H9 (cell line): ENCODE results near the gene ZBTB48. TPM values are rescaled to one million over a fixed set of nuclear protein-coding genes. Genes with fewer than 3 reads are reported as not detected.

Source experiments
- DNase-seq: peaks from one replicate; pipeline ENCODE4 v3.0.0-alpha.2; 2017
- H2AFZ ChIP-seq: one replicate; pipeline ENCODE4 v1.6.1; 2013; ENCODE audit warnings: mild to moderate bottlenecking, low read length, control low read depth, moderate library complexity
- H2AK5ac ChIP-seq: 2 replicates; pipeline ENCODE4 v1.6.1; 2013; ENCODE audit warnings: low read length, control low read depth, mixed read lengths; ENCODE audit not compliant: insufficient read length
- H2BK120ac ChIP-seq: one replicate; pipeline ENCODE4 v1.6.1; 2013; ENCODE audit warnings: low read depth, mild to moderate bottlenecking, low read length, control low read depth, inconsistent platforms; ENCODE audit not compliant: poor library complexity, severe bottlenecking
- H2BK12ac ChIP-seq: 2 replicates; pipeline ENCODE4 v1.6.1; 2013; ENCODE audit warnings: low read length, control low read depth, mixed read lengths, low read depth; ENCODE audit not compliant: insufficient read length
- H2BK15ac ChIP-seq: 2 replicates; pipeline ENCODE4 v1.6.1; 2013; ENCODE audit warnings: low read depth, low read length, control low read depth
- H2BK20ac ChIP-seq: one replicate; pipeline ENCODE4 v1.6.1; 2013; ENCODE audit warnings: low read depth, mild to moderate bottlenecking, low read length, control low read depth, inconsistent platforms; ENCODE audit not compliant: poor library complexity, severe bottlenecking
- H2BK5ac ChIP-seq: 2 replicates; pipeline ENCODE4 v1.6.1; 2013; ENCODE audit warnings: low read length, control low read depth, mixed read lengths; ENCODE audit not compliant: insufficient read length
- H3K14ac ChIP-seq: 2 replicates; pipeline ENCODE4 v1.6.1; 2013; ENCODE audit warnings: low read length, control low read depth; ENCODE audit not compliant: insufficient read depth
- H3K18ac ChIP-seq: 2 replicates; pipeline ENCODE4 v1.6.1; 2013; ENCODE audit warnings: low read depth, mild to moderate bottlenecking, mixed read lengths, low read length, control low read depth; ENCODE audit not compliant: insufficient read length
- H3K23ac ChIP-seq: 2 replicates; pipeline ENCODE4 v1.6.1; 2013; ENCODE audit warnings: low read length, control low read depth, mixed read lengths, low read depth; ENCODE audit not compliant: insufficient read length
- H3K23me2 ChIP-seq: 2 replicates; pipeline ENCODE4 v1.6.1; 2013; ENCODE audit warnings: low read depth, mild to moderate bottlenecking, mixed read lengths, low read length, control low read depth; ENCODE audit not compliant: insufficient read length, poor library complexity, severe bottlenecking
- H3K27ac ChIP-seq: 2 replicates; pipeline ENCODE4 v1.5.1; 2013; ENCODE audit warnings: low read length, control low read depth, mixed read lengths, low read depth; ENCODE audit not compliant: insufficient read length
- H3K27me3 ChIP-seq: 2 replicates; pipeline ENCODE4 v1.6.1; 2013; ENCODE audit warnings: low read length, control low read depth, inconsistent platforms; ENCODE audit not compliant: insufficient read depth
- H3K4ac ChIP-seq: 2 replicates; pipeline ENCODE4 v1.6.1; 2013; ENCODE audit warnings: low read depth, mild to moderate bottlenecking, control low read depth, inconsistent platforms, low read length, moderate library complexity
- H3K4me1 ChIP-seq: 2 replicates; pipeline ENCODE4 v1.6.1; 2013; ENCODE audit warnings: low read length, control low read depth, inconsistent platforms; ENCODE audit not compliant: insufficient read depth
- H3K4me2 ChIP-seq: 2 replicates; pipeline ENCODE4 v1.6.1; 2013; ENCODE audit warnings: low read length, control low read depth, mixed read lengths; ENCODE audit not compliant: insufficient read length, insufficient read depth
- H3K56ac ChIP-seq: 2 replicates; pipeline ENCODE4 v1.6.1; 2013; ENCODE audit warnings: low read depth, mild to moderate bottlenecking, mixed read lengths, low read length, control low read depth; ENCODE audit not compliant: insufficient read length
- H3K79me1 ChIP-seq: 2 replicates; pipeline ENCODE4 v1.6.1; 2013; ENCODE audit warnings: low read depth, mild to moderate bottlenecking, moderate library complexity, low read length, control low read depth, inconsistent platforms; ENCODE audit not compliant: insufficient read depth, poor library complexity, severe bottlenecking
- H3K79me2 ChIP-seq: 2 replicates; pipeline ENCODE4 v1.6.1; 2013; ENCODE audit warnings: low read length, control low read depth, inconsistent platforms; ENCODE audit not compliant: insufficient read depth
- H3K9ac ChIP-seq: 2 replicates; pipeline ENCODE4 v1.6.1; 2013; ENCODE audit warnings: low read length, control low read depth, mixed read lengths; ENCODE audit not compliant: insufficient read length; ENCODE audit errors: extremely low read depth
- H3K9me3 ChIP-seq: one replicate; pipeline ENCODE4 v1.6.1; 2013; ENCODE audit warnings: low read depth, low read length, inconsistent platforms; ENCODE audit not compliant: control insufficient read depth
- H3T11ph ChIP-seq: one replicate; pipeline ENCODE4 v1.6.1; 2013; ENCODE audit warnings: mild to moderate bottlenecking, low read length, control low read depth, inconsistent platforms
- H4K20me1 ChIP-seq: one replicate; pipeline ENCODE4 v1.6.1; 2013; ENCODE audit not compliant: control insufficient read depth, insufficient read length, insufficient read depth
- H4K5ac ChIP-seq: 2 replicates; pipeline ENCODE4 v1.6.1; 2013; ENCODE audit warnings: low read depth, mild to moderate bottlenecking, mixed read lengths, low read length, control low read depth; ENCODE audit not compliant: insufficient read length
- H4K8ac ChIP-seq: replicated peaks from 2 replicates; pipeline ENCODE4 v1.6.1; 2013; ENCODE audit warnings: low read length, control low read depth, mixed read lengths, low read depth; ENCODE audit not compliant: insufficient read length
- H4K91ac ChIP-seq: 2 replicates; pipeline ENCODE4 v1.6.1; 2013; ENCODE audit warnings: low read depth, mild to moderate bottlenecking, moderate library complexity, mixed read lengths, low read length, control low read depth; ENCODE audit not compliant: insufficient read length
- H3K27ac Mint-ChIP-seq, 3 experiments: 2 replicates in 2 of 3; 3 replicates in 1 of 3; pipeline ENCODE4 v1.8.0; 2020 to 2021; ENCODE audit warnings: mixed read lengths in 3 of 3, mild to moderate bottlenecking in 1 of 3, moderate library complexity in 1 of 3
- H3K27me3 Mint-ChIP-seq: 2 replicates; pipeline ENCODE4 v1.8.0; 2021; ENCODE audit warnings: low read depth, mild to moderate bottlenecking, moderate library complexity, mixed read lengths
- H3K36me3 Mint-ChIP-seq, 3 experiments: 2 replicates in 2 of 3; 3 replicates in 1 of 3; pipeline ENCODE4 v1.8.0; 2020 to 2021; ENCODE audit warnings: low read depth in 3 of 3, mixed read lengths in 3 of 3; ENCODE audit not compliant: insufficient read depth in 1 of 3
- H3K4me1 Mint-ChIP-seq, 2 experiments: 2 replicates each; pipeline ENCODE4 v1.8.0; 2020; ENCODE audit warnings: mixed read lengths in 2 of 2
- H3K4me3 Mint-ChIP-seq, 2 experiments: 2 replicates in 1 of 2; 3 replicates in 1 of 2; pipeline ENCODE4 v1.8.0; 2020 to 2021; ENCODE audit warnings: mild to moderate bottlenecking in 2 of 2, mixed read lengths in 2 of 2, moderate library complexity in 1 of 2
- H3K9me3 Mint-ChIP-seq, 2 experiments: 2 replicates in 1 of 2; 3 replicates in 1 of 2; pipeline ENCODE4 v1.8.0; 2020; ENCODE audit warnings: mild to moderate bottlenecking in 2 of 2, mixed read lengths in 2 of 2, moderate library complexity in 1 of 2
- CTCF ChIP-seq: fragments of 200-600 bp; sonication (generic); conservative IDR thresholded peaks from 3 replicates; pipeline ENCODE4 v1.8.0; 2021; ENCODE audit warnings: antibody characterized with exemption, mild to moderate bottlenecking
- WGBS: extraction: QIAGEN DNeasy Blood & Tissue Kit; methylation state at CpG from one replicate; pipeline ENCODE4 v1.1.7; 2013; ENCODE audit warnings: missing lambda C conversion rate, low lambda C conversion rate, mixed read lengths; ENCODE audit not compliant: insufficient read length; ENCODE audit errors: extremely low coverage; 5-methylcytosine and 5-hydroxymethylcytosine counted together
- total RNA-seq: library from RNA; stranded (reverse); gene quantifications from 2 replicates; pipeline ENCODE4 v1.2.1, GENCODE V29; 2021

The ZBTB48 gene
- total RNA-seq, 1 experiment from 2014 or later = 33.2 TPM

GRCh38 chr1:6538956-6539355, 40.8 kb upstream of the ZBTB48 start:
- no CpG with 5 or more reads among the region's 3 CpGs for WGBS

More at GRCh38 chr1:6538956-6539355, 40.8 kb upstream of the ZBTB48 start:
- no peak overlapping the region for H4K5ac ChIP-seq
- no peak overlapping the region for H3K4me3 Mint-ChIP-seq
- no peak overlapping the region for H2BK15ac ChIP-seq
- no peaks in the 10 kb centered on the region for H3K4me1 ChIP-seq
- H4K20me1 ChIP-seq = no peaks in the 10 kb centered on the region
- no peak overlapping the region for H2BK120ac ChIP-seq
- H3K27me3 Mint-ChIP-seq = no peaks in the 10 kb centered on the region
- no peak for DNase-seq
- no peak overlapping the region for H2BK5ac ChIP-seq
- H3K4me2 ChIP-seq = no peak overlapping the region
- H3K27ac Mint-ChIP-seq = no peak overlapping the region; a peak in 1 of 7 replicates
- H3K27me3 ChIP-seq = no peaks in the 10 kb centered on the region
- no peak overlapping the region for H3K9ac ChIP-seq
- no peaks in the 10 kb centered on the region for H3K79me1 ChIP-seq
- H3K79me2 ChIP-seq = no peaks in the 10 kb centered on the region
- H3K36me3 Mint-ChIP-seq = peaks cover 9 to 59% (median 53%) of the 10 kb centered on the region in 3 experiments; a peak in 6 of 7 replicates
- peaks cover 0 to 3% of the 10 kb centered on the region in 2 experiments; a peak in 1 of 4 replicates for H3K4me1 Mint-ChIP-seq
- no peak overlapping the region for H2BK12ac ChIP-seq
- no peak overlapping the region for H3K4ac ChIP-seq
- no peak overlapping the region for H3K18ac ChIP-seq
- no peaks in the 10 kb centered on the region for H3K9me3 ChIP-seq
- H4K91ac ChIP-seq = no peak overlapping the region
- no peak overlapping the region for H2BK20ac ChIP-seq
- H3T11ph ChIP-seq = no peak overlapping the region
- no peak overlapping the region for H3K14ac ChIP-seq
- no peak for TF ChIP-seq CTCF
- H3K23me2 ChIP-seq = no peaks in the 10 kb centered on the region
- H4K8ac ChIP-seq = no peak overlapping the region
- H3K23ac ChIP-seq = no peak overlapping the region
- no peak overlapping the region for H2AK5ac ChIP-seq
- H3K9me3 Mint-ChIP-seq = no peaks in the 10 kb centered on the region
- H3K56ac ChIP-seq = no peak overlapping the region
- no peak overlapping the region for H3K27ac ChIP-seq
- H2AFZ ChIP-seq = no peak overlapping the region
